MM.1S (cell line): ENCODE results near the gene BRD9.

Experiments
- EZH2 ChIP-seq: fragments of 300-600 bp; sonication (generic); optimal IDR thresholded peaks from 2 replicates; pipeline ENCODE3; 2017; ENCODE audit warnings: low read depth, mild to moderate bottlenecking, antibody characterized with exemption, low read length, mixed read lengths
- TF ChIP-seq, protein P1 (sequence below): fragments of 300-600 bp; sonication (generic); IDR thresholded peaks from 2 replicates; pipeline ENCODE4 v1.5.1; 2016; ENCODE audit warnings: antibody characterized with exemption, low read length, mixed read lengths

DNA sequence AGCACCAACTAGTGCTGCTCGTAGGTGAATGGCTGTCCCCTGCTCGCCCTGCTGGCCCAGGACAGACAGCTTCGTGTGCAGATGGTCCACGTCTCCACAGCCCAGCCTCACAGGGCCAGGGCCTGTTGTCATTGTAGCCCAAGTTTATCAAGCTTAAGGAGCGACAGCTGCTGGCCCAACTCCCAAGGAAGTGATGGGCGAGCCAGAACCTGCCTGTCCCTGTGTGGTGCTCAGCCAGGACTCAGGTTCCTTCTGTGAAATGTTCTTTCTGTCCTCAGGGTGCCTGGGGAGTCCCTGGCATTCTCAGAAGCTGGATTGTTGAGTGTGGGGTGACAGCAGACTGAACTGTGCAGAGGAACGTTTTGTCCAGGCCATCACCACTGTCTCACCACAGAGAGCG lies 16.5 kb upstream of the BRD9 start:
- no peak for TF ChIP-seq EZH2
- TF ChIP-seq, protein P1, sequence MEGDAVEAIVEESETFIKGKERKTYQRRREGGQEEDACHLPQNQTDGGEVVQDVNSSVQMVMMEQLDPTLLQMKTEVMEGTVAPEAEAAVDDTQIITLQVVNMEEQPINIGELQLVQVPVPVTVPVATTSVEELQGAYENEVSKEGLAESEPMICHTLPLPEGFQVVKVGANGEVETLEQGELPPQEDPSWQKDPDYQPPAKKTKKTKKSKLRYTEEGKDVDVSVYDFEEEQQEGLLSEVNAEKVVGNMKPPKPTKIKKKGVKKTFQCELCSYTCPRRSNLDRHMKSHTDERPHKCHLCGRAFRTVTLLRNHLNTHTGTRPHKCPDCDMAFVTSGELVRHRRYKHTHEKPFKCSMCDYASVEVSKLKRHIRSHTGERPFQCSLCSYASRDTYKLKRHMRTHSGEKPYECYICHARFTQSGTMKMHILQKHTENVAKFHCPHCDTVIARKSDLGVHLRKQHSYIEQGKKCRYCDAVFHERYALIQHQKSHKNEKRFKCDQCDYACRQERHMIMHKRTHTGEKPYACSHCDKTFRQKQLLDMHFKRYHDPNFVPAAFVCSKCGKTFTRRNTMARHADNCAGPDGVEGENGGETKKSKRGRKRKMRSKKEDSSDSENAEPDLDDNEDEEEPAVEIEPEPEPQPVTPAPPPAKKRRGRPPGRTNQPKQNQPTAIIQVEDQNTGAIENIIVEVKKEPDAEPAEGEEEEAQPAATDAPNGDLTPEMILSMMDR, result no peak
